Fibroblast of lung (primary cell): ENCODE measurements around the gene FUT8. TPM values are rescaled to one million over a fixed set of nuclear protein-coding genes. Genes with fewer than 3 reads are reported as not detected.

Experiments
- DNase-seq, 2 donors: peaks; one replicate each; pipeline versions ENCODE4 v3.0.0 to v3.0.0-alpha.2; 2010; ENCODE audit warnings: low read depth in 2 of 2
- H2AFZ ChIP-seq: 2 replicates; pipeline ENCODE4 v1.5.1; 2012; ENCODE audit warnings: low read length, control low read depth, inconsistent platforms
- H3K27ac ChIP-seq: 2 replicates; pipeline ENCODE4 v1.5.1; 2011; ENCODE audit warnings: low read length, control low read depth; ENCODE audit not compliant: insufficient read depth
- H3K27me3 ChIP-seq: 2 replicates; pipeline ENCODE4 v1.5.1; 2011; ENCODE audit warnings: mild to moderate bottlenecking, low read length; ENCODE audit not compliant: control insufficient read depth, insufficient read depth
- H3K36me3 ChIP-seq: 2 replicates; pipeline ENCODE4 v1.5.1; 2011; ENCODE audit warnings: low read length; ENCODE audit not compliant: control insufficient read depth, insufficient read depth
- H3K4me1 ChIP-seq: 2 replicates; pipeline ENCODE4 v1.5.1; 2011; ENCODE audit warnings: low read length; ENCODE audit not compliant: control insufficient read depth, insufficient read depth; ENCODE audit errors: extremely low read depth
- H3K4me2 ChIP-seq: 2 replicates; pipeline ENCODE4 v1.5.1; 2011; ENCODE audit warnings: low read length, control low read depth; ENCODE audit not compliant: insufficient read depth; ENCODE audit errors: extremely low read depth
- H3K4me3 ChIP-seq, 4 experiments: fragments of 200-600 bp in 1 of 4; sonication (generic) in 1 of 4; replicated peaks in 1 of 4; 2 replicates each; pipeline ENCODE4 v1.5.1; 2011 to 2016; ENCODE audit warnings: low read length in 4 of 4, low read depth in 3 of 4, mild to moderate bottlenecking in 3 of 4, control low read depth in 2 of 4, inconsistent platforms in 1 of 4, mixed read lengths in 1 of 4; ENCODE audit not compliant: insufficient read depth in 1 of 4; ENCODE audit errors: control extremely low read depth in 1 of 4
- H3K79me2 ChIP-seq: 2 replicates; pipeline ENCODE4 v1.5.1; 2012; ENCODE audit warnings: mild to moderate bottlenecking, low read length, inconsistent platforms; ENCODE audit not compliant: control insufficient read depth, insufficient read depth
- H3K9ac ChIP-seq: 2 replicates; pipeline ENCODE4 v1.5.1; 2011; ENCODE audit warnings: mild to moderate bottlenecking, low read length, control low read depth; ENCODE audit not compliant: insufficient read depth
- H3K9me3 ChIP-seq: 2 replicates; pipeline ENCODE4 v1.5.1; 2012; ENCODE audit warnings: low read depth, low read length; ENCODE audit not compliant: control insufficient read depth, insufficient read depth
- H4K20me1 ChIP-seq: 2 replicates; pipeline ENCODE4 v1.5.1; 2011; ENCODE audit warnings: low read length; ENCODE audit not compliant: control insufficient read depth, insufficient read depth; ENCODE audit errors: extremely low read depth
- EZH2 ChIP-seq: IDR thresholded peaks from 2 replicates; pipeline ENCODE4 v1.5.1; 2012; ENCODE audit warnings: low read length, control low read depth, mild to moderate bottlenecking; ENCODE audit errors: missing control alignments
- polyA plus RNA-seq, 2 donors: library from polyadenylated mRNA; depleted of rRNA in 1 of 2; stranded (reverse) in 1 of 2; unstranded in 1 of 2; fragments of >200 nt; gene quantifications; 2 replicates each; pipeline ENCODE4 v1.2.1, GENCODE V29; 2011 to 2012; ENCODE audit warnings: missing spikeins in 1 of 2
- total RNA-seq: library from RNA; depleted of rRNA; stranded (reverse); fragments of >200 nt; gene quantifications from 2 replicates; pipeline ENCODE4 v1.2.1, GENCODE V29; 2014
- TF ChIP-seq, protein P1 (sequence below), 2 donors: IDR thresholded peaks in 1 of 2; conservative IDR thresholded peaks in 1 of 2; 1 replicate in 1 of 2; 2 replicates in 1 of 2; pipeline ENCODE4 v1.5.1; 2011 to 2012; ENCODE audit warnings: low read length in 2 of 2, control low read depth in 1 of 2, inconsistent platforms in 1 of 2, low read depth in 1 of 2, mild to moderate bottlenecking in 1 of 2

Gene FUT8
- total and polyA plus RNA-seq, 2 donors (not counting 1 experiment from before 2014, with no cell fraction given), result 51.4 to 95.8 TPM

DNA sequence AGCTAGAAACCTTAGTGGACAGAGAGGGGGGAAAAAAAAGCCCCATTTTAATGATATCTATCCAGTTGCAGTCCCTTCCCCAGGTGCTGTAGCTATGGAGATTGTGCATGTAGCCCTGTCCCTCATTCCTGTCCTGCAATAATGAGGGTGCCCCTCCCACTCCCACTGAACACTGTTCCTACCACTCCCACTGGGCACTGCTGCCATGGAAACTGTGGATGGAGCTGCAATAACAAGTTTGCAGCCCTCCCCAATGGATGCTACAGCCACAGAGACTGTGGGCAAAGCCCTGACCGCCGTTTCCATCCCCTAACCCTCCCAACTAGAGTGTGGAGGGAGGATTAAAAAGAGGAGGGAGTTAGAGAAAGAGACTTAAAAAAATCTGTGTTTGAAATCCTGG lies 238.3 kb downstream of the FUT8 start:
- Histone ChIP-seq H3K9me3 (no peaks in the 10 kb centered on the region), H3K4me2 (no peak overlapping the region), H3K36me3 (no peaks in the 10 kb centered on the region), H2AFZ (no peak overlapping the region), H3K4me1 (no peaks in the 10 kb centered on the region), H3K27me3 (no peaks in the 10 kb centered on the region), H3K4me3 (no peak overlapping the region), H4K20me1 (no peaks in the 10 kb centered on the region), H3K9ac (no peak overlapping the region), H3K27ac (no peak overlapping the region), H3K79me2 (no peaks in the 10 kb centered on the region)
- no peak for DNase-seq
- TF ChIP-seq, protein P1, sequence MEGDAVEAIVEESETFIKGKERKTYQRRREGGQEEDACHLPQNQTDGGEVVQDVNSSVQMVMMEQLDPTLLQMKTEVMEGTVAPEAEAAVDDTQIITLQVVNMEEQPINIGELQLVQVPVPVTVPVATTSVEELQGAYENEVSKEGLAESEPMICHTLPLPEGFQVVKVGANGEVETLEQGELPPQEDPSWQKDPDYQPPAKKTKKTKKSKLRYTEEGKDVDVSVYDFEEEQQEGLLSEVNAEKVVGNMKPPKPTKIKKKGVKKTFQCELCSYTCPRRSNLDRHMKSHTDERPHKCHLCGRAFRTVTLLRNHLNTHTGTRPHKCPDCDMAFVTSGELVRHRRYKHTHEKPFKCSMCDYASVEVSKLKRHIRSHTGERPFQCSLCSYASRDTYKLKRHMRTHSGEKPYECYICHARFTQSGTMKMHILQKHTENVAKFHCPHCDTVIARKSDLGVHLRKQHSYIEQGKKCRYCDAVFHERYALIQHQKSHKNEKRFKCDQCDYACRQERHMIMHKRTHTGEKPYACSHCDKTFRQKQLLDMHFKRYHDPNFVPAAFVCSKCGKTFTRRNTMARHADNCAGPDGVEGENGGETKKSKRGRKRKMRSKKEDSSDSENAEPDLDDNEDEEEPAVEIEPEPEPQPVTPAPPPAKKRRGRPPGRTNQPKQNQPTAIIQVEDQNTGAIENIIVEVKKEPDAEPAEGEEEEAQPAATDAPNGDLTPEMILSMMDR (conservative IDR thresholded peaks at IDR 0.05 in 1 of 2, IDR thresholded peaks at IDR 0.05 in 1 of 2; ENCODE audit: low read depth in 1 of 2, low read length in 2 of 2), result no peak
- TF ChIP-seq EZH2, result no peak

DNA sequence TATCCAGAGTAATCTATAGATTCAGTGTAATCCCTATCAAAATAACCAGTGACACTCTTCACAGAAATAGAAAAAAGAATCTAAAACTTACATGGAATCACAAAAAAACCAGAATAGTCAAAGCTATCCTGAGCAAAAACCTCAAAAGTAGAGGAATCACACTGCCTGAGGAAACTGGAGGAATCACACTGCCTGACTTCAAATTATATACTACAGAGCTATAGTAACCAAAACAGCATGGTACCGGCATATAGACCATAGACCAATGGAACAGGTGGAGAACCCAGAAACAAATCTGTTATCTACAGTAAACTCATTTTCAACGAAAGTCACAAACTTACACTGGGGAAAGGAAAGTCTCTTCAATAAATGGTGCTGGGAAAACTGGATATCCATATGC lies 244.0 kb downstream of the FUT8 start:
- H3K79me2 ChIP-seq, result no peaks in the 10 kb centered on the region
- H3K4me1 ChIP-seq, result no peaks in the 10 kb centered on the region
- H3K4me3 ChIP-seq, result no peak overlapping the region

DNA sequence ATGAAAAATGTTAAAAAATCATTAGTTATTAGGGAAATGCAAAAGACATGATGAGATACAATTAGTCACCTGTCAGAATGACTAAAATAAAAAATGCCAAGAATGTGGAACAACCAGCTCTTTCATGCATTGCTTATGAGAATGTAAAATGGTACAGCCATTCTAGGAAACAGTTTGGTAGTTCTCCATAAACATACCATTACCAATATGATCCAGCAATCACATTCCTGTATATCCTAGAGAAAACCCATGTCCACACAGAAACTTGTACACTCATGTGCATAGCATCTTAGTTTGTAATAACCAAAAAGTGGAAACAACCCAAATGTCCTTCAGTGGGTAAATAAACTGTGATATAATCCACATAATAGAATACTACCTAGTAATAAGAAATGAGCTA lies 245.7 kb downstream of the FUT8 start:
- DNase-seq, result peak; percentile 5 to 89
- H4K20me1 ChIP-seq, result no peaks in the 10 kb centered on the region

More for the DNA sequence above, 244.0 kb downstream of the FUT8 start:
- Histone ChIP-seq H4K20me1 (no peaks in the 10 kb centered on the region), H3K9ac (no peak overlapping the region), H3K27ac (no peak overlapping the region), H3K9me3 (no peaks in the 10 kb centered on the region), H3K4me2 (no peak overlapping the region), H3K27me3 (no peaks in the 10 kb centered on the region), H3K36me3 (no peaks in the 10 kb centered on the region), H2AFZ (no peak overlapping the region)
- TF ChIP-seq, protein P1 (conservative IDR thresholded peaks at IDR 0.05 in 1 of 2, IDR thresholded peaks at IDR 0.05 in 1 of 2; ENCODE audit: low read depth in 1 of 2, low read length in 2 of 2), result no peak
- no peak for TF ChIP-seq EZH2
- no peak for DNase-seq

More for the DNA sequence above, 245.7 kb downstream of the FUT8 start:
- Histone ChIP-seq H3K79me2 (no peaks in the 10 kb centered on the region), H3K27me3 (no peaks in the 10 kb centered on the region), H3K4me2 (peak overlapping the region; percentile 5), H3K9ac (no peak overlapping the region), H3K4me1 (no peaks in the 10 kb centered on the region), H3K36me3 (no peaks in the 10 kb centered on the region), H3K27ac (no peak overlapping the region), H2AFZ (no peak overlapping the region), H3K4me3 (no peak overlapping the region), H3K9me3 (no peaks in the 10 kb centered on the region)
- TF ChIP-seq, protein P1 (conservative IDR thresholded peaks at IDR 0.05 in 1 of 2, IDR thresholded peaks at IDR 0.05 in 1 of 2; ENCODE audit: low read depth in 1 of 2, low read length in 2 of 2), result no peak
- no peak for TF ChIP-seq EZH2
